ENCODE data around the gene GOLGA6L9.
"Not testable (repeated sequence)": the region's sequence is repeated elsewhere in the genome, so short reads cannot be mapped to it uniquely, and the experiment has no call there.

Gene GOLGA6L9

DNA sequence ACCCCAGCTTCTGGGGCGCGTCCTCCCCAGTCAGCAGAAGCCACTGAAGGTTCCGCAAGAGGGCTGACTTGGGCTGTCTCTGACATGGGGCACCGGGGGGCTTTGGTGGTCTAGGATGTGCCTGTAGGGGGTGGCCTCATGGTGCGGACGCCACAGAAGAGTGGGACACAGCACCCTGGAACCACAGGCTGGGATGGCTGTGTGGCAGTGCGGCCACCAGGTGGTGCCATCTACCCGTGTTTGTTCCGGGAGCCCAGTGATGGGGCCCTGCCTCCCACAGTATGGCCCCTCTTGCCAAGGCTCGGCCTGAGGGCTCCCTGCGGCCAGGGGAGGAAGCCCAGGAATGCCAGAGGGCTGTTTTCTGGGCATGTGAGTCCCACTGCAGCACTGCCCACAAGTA, 38.6 kb downstream of the GOLGA6L9 start:
- DNase-seq (ENCODE audit: low read depth in 2 of 3, low spot score in 2 of 3) = not testable (repeated sequence)

DNA sequence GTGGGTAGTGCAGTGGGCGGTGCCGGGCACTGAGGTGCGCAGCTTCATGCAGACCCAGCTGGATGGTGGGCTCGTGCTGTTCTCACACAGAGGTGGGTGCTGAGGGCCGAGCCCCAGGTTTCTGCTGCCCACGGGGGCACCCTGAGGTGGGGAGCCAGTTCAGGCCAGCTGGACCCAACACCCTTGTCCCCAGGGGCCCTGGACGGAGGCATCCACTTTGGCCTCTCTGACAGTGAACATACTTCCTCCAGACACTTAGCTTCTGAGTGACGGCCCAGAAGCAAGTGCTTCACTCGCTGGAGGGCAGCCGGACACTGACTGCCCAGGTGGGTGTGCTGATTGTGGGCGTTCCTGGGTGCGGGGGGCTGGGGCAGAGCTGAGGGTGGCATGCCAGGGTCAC, 39.8 kb downstream of the GOLGA6L9 start:
- not testable (repeated sequence) for DNase-seq (ENCODE audit: low read depth in 2 of 3, low spot score in 2 of 3)

DNA sequence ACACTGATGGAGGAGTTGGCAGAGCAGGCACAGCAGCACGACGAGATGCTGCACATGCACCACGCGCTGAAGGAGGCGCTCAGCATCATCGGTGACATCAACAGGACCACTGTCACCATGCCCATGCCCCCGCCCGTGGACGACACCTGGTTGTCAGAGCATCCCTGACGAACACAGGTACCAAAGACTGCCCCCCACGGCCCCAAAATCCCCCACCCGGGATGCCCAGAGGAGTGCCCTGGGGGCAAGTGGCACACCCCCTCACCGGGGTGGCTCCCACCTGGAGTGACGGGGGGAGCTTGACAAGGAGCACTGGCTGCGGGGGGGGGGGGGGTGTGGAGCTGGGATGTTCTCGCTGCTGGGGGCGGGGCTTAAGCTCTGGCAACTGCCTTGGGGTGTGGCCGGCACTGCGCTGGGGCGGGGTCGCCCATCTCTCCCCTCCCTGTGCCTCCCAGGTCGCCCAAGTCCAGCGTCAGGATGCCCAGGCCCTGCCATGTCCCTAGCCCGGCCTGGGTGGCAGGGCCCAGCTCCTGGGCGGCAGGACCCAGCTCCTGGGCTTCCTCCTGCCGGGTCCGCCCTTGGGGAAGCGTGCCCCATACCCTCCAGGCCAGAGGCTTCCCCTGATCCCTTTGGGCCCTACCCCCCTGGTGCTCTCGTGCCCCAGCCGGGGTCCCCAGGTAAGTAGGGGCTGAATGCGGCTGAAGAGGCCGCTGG, 42.8 kb downstream of the GOLGA6L9 start:
- not testable (repeated sequence) for DNase-seq (ENCODE audit: low read depth in 2 of 3, low spot score in 2 of 3)

DNA sequence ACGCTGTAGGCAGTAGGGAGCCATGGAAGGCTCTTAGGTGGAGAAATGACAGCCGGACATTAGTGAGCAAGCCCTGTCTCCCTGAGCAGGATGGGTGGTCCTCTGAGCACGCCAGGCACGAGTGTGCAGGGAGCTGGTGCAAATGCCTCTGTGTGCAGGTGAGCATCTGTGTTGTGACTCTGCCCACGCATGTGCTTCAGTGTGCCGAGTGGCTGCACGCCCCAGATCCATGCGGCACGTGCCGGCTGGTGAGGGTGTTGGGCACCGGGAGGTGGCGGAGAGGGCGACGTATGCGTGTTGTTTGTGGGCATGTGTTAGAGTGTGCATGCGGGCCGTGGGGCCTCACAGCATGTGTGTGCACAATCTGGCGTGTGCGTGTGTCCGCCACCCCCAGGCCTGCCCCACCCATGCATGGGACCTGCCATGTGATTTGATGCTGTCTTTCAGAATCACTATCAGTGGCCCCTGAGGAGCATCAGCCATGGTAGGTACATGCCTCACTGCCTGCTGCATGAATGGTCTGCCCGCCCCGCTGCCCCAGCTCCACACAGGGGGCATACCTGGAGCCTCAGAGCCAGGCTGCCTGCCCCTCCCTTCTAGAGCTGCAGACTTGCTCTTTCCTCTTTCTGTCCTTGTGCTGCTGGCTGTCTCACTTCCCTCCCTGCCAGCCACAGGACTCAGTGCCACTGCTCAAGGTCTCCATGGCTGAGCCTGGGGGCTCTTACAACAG, 45.1 kb downstream of the GOLGA6L9 start:
- DNase-seq (ENCODE audit: low read depth in 2 of 3, low spot score in 2 of 3) = not testable (repeated sequence)

DNA sequence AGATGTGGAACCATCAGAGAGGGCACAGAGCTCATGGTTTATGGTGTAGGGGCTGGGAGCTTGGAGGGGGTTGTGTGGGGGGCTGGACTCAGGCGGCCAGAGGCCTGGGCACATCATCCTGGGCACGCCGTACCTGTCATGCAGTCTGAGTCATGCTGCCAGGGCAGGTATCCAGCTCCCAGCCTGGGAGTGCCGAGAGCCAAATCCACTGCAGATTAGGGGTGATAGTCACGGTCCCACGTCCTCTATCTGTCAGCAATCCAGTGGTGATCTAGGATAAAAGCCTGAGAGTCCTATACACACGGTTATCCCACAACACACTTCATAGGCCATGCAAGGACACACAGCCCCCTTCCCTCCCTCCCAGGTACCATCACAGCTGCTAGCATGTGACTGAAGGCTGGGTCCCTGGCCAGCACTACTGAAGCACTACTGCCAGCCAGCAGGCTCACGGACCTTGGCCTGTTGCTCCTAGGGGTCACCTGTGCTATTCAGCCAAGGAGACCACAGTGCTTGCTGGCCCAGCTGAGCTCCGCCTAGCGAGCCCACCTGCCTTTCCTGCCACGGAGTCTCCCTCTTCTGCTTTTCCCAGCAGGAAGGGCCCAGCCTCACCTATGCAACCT, 45.8 kb downstream of the GOLGA6L9 start:
- DNase-seq (ENCODE audit: low read depth in 2 of 3, low spot score in 2 of 3) = not testable (repeated sequence)

DNA sequence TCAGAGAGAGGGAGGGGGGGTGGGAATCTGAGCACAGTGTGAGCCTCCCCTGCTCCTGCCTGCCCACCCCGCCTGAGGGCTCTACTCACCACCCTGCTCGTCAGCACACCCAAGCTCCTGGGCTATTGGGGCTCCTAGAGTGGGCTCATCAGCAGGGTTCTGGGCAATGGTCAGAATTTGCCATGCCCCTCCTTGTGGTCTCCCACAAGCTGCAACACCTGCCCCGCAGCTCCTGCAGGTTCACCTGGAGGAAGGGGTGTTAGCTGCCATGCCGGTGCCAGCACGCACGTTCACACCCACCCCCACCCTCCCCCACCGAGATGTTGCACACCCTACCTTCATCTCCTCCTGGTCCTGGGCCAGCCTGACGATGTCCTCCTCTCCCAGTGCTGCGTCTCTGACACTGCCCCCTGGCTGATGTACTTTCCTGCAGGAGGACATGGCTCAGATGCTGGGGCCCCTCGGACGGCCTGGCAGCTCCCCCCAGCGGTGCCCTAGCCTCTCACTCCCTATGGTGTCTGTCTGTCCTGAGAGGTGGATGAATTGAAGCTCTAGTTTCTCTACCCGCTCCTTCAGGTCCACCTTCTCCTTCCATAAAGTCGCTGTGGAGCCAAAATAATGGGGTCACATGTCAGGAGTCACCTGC, 47.2 kb downstream of the GOLGA6L9 start:
- DNase-seq (ENCODE audit: low read depth in 2 of 3, low spot score in 2 of 3) = not testable (repeated sequence)

DNA sequence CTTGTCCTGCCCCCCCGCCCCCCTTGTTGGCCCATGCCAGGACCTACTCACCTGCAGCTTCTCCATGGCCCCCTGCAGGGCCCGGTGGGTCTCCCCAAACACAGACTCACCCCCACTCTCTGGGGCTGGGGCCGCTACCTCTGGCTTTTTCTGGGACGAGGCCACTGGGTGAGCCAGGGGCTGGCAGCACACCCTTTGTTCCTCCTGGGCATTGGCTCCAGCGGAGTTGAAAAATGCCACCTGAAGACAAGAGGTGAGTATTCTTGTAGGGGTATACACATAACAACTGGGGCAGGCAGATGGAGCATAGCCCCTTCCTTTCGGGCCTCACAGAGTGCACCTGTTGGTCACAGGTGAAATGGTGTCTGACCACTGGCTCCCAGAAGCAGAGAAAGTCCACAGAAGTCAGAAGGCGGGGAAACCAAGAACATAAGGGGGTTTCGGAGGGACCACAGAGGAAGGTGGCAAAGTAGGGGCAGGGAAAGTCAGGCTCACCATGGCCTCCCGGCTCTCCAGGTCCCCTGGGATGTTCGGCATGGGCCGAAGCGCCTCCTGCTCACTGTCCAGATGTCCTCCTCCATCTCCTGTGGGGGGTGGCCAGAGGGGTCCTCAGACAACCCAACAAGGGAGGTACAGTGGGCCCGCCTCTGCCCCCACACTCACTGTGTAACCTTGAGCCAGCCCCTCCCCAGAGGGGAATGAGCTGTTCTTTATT, 47.9 kb downstream of the GOLGA6L9 start:
- DNase-seq (ENCODE audit: low read depth in 2 of 3, low spot score in 2 of 3) = not testable (repeated sequence)
